Effector memory CD4-positive, alpha-beta T cell (primary cell): Measurements from ENCODE around the gene ANXA11.

ENCODE experiments used
- DNase-seq, 3 donors: peaks; one replicate each; pipeline ENCODE4 v3.0.0-alpha.2; 2020
- H3K27ac ChIP-seq: 2 replicates; pipeline ENCODE4 v1.7.0; 2013; ENCODE audit warnings: mild to moderate bottlenecking, low read length, moderate library complexity; ENCODE audit not compliant: insufficient read depth, poor library complexity, severe bottlenecking
- H3K27me3 ChIP-seq: replicated peaks from 2 replicates; pipeline ENCODE4 v1.7.0; 2013; ENCODE audit warnings: mild to moderate bottlenecking, low read length; ENCODE audit not compliant: insufficient read depth, control insufficient read depth, poor library complexity, severe bottlenecking
- H3K36me3 ChIP-seq: 2 replicates; pipeline ENCODE4 v1.7.0; 2013; ENCODE audit warnings: mild to moderate bottlenecking, low read length, moderate library complexity; ENCODE audit not compliant: control insufficient read depth, insufficient read depth
- H3K4me1 ChIP-seq: 2 replicates; pipeline ENCODE4 v1.7.0; 2013; ENCODE audit warnings: low read length, mild to moderate bottlenecking; ENCODE audit not compliant: control insufficient read depth, insufficient read depth, poor library complexity, severe bottlenecking
- H3K4me3 ChIP-seq: 2 replicates; pipeline ENCODE4 v1.7.0; 2013; ENCODE audit warnings: low read length, low read depth, mild to moderate bottlenecking; ENCODE audit not compliant: insufficient read depth, poor library complexity, severe bottlenecking
- H3K9me3 ChIP-seq: 2 replicates; pipeline ENCODE4 v1.7.0; 2013; ENCODE audit warnings: mild to moderate bottlenecking, low read length, moderate library complexity; ENCODE audit not compliant: control insufficient read depth

ANXA11 gene

DNA sequence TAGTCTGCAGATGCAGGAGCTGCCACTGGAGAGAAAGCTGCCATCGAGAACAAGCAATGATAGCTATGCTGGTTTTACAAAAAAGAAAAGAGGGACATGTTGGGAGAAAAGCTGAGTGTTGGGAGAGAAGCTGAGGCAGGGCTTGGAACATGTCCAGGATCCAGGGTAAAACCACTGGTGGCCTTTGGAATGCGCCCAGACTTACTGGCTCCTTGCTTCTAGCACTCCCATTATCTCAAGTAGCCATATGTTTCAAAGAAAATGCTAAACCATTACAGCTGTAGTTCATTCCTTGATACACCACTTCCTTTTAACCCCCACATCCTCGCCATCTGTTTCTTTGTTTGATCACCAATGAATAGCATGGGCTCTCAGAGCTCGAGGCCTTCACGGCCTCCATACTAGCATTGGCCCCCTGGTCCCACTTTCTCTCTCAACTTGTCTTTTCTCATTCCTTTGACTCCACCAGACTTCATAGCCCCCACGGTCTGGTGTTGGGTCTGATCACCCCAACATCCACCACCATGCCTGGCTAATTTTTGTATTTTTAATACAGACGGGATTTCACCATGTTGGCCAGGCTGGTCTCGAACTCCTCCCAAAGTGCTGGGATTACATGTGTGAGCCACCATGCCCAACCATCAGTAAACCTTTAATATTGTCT lies 96.6 kb downstream of the ANXA11 start:
- Histone ChIP-seq H3K36me3 (no peaks in the 10 kb centered on the region), H3K27ac (no peak overlapping the region), H3K27me3 (no peaks in the 10 kb centered on the region), H3K4me3 (no peak overlapping the region), H3K9me3 (no peaks in the 10 kb centered on the region), H3K4me1 (peaks cover 8% of the 10 kb centered on the region)
- no peak for DNase-seq

DNA sequence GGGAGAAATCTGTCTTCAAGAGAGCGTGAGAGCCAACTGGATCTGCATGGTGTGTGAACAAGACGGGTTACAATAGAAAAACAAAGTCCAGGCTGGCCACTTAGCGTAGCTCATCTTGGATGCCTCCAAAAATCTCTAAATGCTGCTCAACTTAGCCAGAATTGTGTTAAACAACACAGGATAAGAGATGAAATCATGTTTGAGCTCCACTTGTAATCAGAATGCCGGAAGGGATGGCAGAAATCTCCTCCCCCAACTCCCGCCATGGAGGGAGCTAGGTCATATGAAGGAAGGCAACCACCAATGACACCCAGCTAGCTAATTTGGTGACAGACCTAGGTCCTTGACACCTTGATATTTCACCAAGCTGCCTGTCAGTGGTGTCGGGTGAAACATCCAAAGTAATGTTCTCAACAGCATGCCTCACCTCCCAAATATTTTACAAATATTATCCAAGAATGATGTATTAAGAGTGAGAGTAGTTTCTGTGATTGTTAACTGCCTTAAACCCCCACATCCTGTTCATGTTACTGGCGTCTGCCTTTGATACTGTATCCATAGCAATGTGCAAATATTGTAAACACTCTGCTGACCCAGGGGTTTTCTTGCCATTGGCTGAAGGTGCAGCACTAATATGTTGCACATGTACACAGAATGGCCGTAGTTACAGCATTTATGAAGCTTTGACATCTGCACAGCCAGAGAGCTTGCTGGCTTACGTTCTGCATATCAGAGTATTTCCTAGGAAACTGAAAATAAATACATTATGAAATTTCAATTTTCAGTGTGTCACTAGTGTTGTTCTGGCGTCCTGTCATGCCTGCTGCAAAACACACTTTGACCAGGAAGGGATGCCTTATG lies 101.0 kb downstream of the ANXA11 start:
- H3K27me3 ChIP-seq = no peaks in the 10 kb centered on the region
- H3K4me1 ChIP-seq = peaks cover 8% of the 10 kb centered on the region
- no peak overlapping the region for H3K27ac ChIP-seq
- no peak overlapping the region for H3K4me3 ChIP-seq
- H3K36me3 ChIP-seq = no peaks in the 10 kb centered on the region
- peak in 1 of 3 donors; percentile 2 for DNase-seq
- H3K9me3 ChIP-seq = no peaks in the 10 kb centered on the region
